Hepatocyte (in vitro differentiated cells): ENCODE results near the gene TCN1. TPM values are rescaled to one million over a fixed set of nuclear protein-coding genes. Genes with fewer than 3 reads are reported as not detected.
"Not testable (repeated sequence)": the region's sequence is repeated elsewhere in the genome, so short reads cannot be mapped to it uniquely, and the experiment has no call there.

Source experiments
- DNase-seq: peaks from one replicate; pipeline ENCODE4 v3.0.0-alpha.2; 2016; ENCODE audit warnings: low spot score
- H2AFZ ChIP-seq: fragments of 200-600 bp; sonication (generic); 2 replicates; pipeline ENCODE4 v1.6.0; 2016; ENCODE audit warnings: antibody characterized with exemption, mild to moderate bottlenecking
- H3K27ac ChIP-seq: fragments of 200-600 bp; sonication (generic); 2 replicates; pipeline ENCODE4 v1.5.1; 2016; ENCODE audit warnings: mild to moderate bottlenecking
- H3K27me3 ChIP-seq: fragments of 200-600 bp; sonication (generic); 2 replicates; pipeline ENCODE4 v1.6.1; 2016
- H3K36me3 ChIP-seq: fragments of 200-600 bp; sonication (generic); replicated peaks from 2 replicates; pipeline ENCODE4 v1.5.1; 2016; ENCODE audit warnings: low read depth; ENCODE audit not compliant: insufficient read depth
- H3K4me1 ChIP-seq: fragments of 200-600 bp; sonication (generic); 2 replicates; pipeline ENCODE4 v1.5.1; 2016; ENCODE audit warnings: mild to moderate bottlenecking, moderate library complexity; ENCODE audit not compliant: insufficient read depth
- H3K4me2 ChIP-seq: fragments of 200-600 bp; sonication (generic); 2 replicates; pipeline ENCODE4 v1.6.0; 2016
- H3K4me3 ChIP-seq: fragments of 200-600 bp; sonication (generic); 2 replicates; pipeline ENCODE4 v1.5.1; 2016; ENCODE audit warnings: mild to moderate bottlenecking
- H3K79me2 ChIP-seq: fragments of 200-600 bp; sonication (generic); 2 replicates; pipeline ENCODE4 v1.6.0; 2017; ENCODE audit warnings: mild to moderate bottlenecking
- H3K9me2 ChIP-seq: fragments of 200-600 bp; sonication (generic); replicated peaks from 2 replicates; pipeline ENCODE4 v1.6.0; 2017; ENCODE audit warnings: mild to moderate bottlenecking; ENCODE audit not compliant: insufficient read depth
- H3K9me3 ChIP-seq: fragments of 200-600 bp; sonication (generic); 2 replicates; pipeline ENCODE4 v1.5.1; 2016; ENCODE audit warnings: low read depth, mild to moderate bottlenecking
- H4K20me1 ChIP-seq: fragments of 200-600 bp; sonication (generic); 2 replicates; pipeline ENCODE4 v1.6.0; 2016; ENCODE audit warnings: mild to moderate bottlenecking; ENCODE audit not compliant: insufficient read depth, poor library complexity, severe bottlenecking
- CTCF ChIP-seq: fragments of 200-600 bp; sonication (generic); IDR thresholded peaks from 2 replicates; pipeline ENCODE4 v1.5.1; 2016; ENCODE audit warnings: antibody characterized with exemption, mild to moderate bottlenecking; ENCODE audit not compliant: poor library complexity
- EZH2 ChIP-seq: fragments of 200-600 bp; sonication (generic); IDR thresholded peaks from 2 replicates; pipeline ENCODE4 v1.6.1; 2016; ENCODE audit warnings: antibody characterized with exemption, mild to moderate bottlenecking, borderline replicate concordance
- EZH2phosphoT487 ChIP-seq: fragments of 200-600 bp; sonication (generic); IDR thresholded peaks from one replicate; pipeline ENCODE4 v1.6.1; 2018; ENCODE audit warnings: antibody characterized with exemption, mild to moderate bottlenecking, low read depth, moderate library complexity; ENCODE audit not compliant: unreplicated experiment, severe bottlenecking
- WGBS: methylation state at CpG from one replicate; pipeline ENCODE4 v1.1.6; 2016; ENCODE audit warnings: low lambda C conversion rate; ENCODE audit errors: missing lambda C conversion rate; 5-methylcytosine and 5-hydroxymethylcytosine counted together
- polyA plus RNA-seq: library from polyadenylated mRNA; unstranded; fragments of >200 nt; fragmentation: Nextera tagmentation; extraction: Ambion mirVana; gene quantifications from 2 replicates; pipeline ENCODE4 v1.2.1, GENCODE V29; 2016
- total RNA-seq: library from RNA; depleted of rRNA; stranded (reverse); fragments of >200 nt; gene quantifications from 2 replicates; pipeline ENCODE4 v1.2.3, GENCODE V29; 2014

Gene TCN1
- 35.6 and 54.1 TPM in 2 replicates for total RNA-seq
- polyA plus RNA-seq, result 27.8 and 28.2 TPM in 2 replicates

GRCh38 chr11:59866397-59866796 is at the start of gene TCN1:
Gene TCN1, minus strand, starts transcription at chr11:59866487. Its CDS starts 17 bp downstream, at chr11:59866470.
- DNase-seq, result peak; percentile 36
- H3K4me1 ChIP-seq, result no peaks in the 10 kb centered on the region
- no peaks in the 10 kb centered on the region for H3K9me2 ChIP-seq
- H3K27ac ChIP-seq, result peak within 1 kb of the TSS; percentile 23
- no peaks in the 10 kb centered on the region for H4K20me1 ChIP-seq
- H3K27me3 ChIP-seq, result no peaks in the 10 kb centered on the region
- H3K9me3 ChIP-seq, result no peaks in the 10 kb centered on the region
- no peak within 1 kb of the TSS for H2AFZ ChIP-seq
- TF ChIP-seq CTCF (no peak), EZH2phosphoT487 (no peak), EZH2 (no peak)
- 85% methylated on average over 3 of the region's 3 CpGs for WGBS
- H3K4me2 ChIP-seq, result no peak within 1 kb of the TSS
- no peaks in the 10 kb centered on the region for H3K36me3 ChIP-seq
- H3K4me3 ChIP-seq, result no peak within 1 kb of the TSS
- no peaks in the 10 kb centered on the region for H3K79me2 ChIP-seq

GRCh38 chr11:59903569-59903968 is 37.3 kb upstream of the TCN1 start:
- not testable (repeated sequence) for H3K9me2 ChIP-seq, H3K4me2 ChIP-seq, H4K20me1 ChIP-seq, H3K27ac ChIP-seq, DNase-seq, H3K79me2 ChIP-seq, H3K4me1 ChIP-seq, H3K9me3 ChIP-seq, H3K36me3 ChIP-seq, H3K27me3 ChIP-seq, H3K4me3 ChIP-seq, H2AFZ ChIP-seq
- WGBS, result 96% methylated on average over 2 of the region's 2 CpGs

GRCh38 chr11:59901306-59901705 is 35.0 kb upstream of the TCN1 start:
- Histone ChIP-seq H3K4me1 (no peaks in the 10 kb centered on the region), H2AFZ (no peak overlapping the region), H3K27me3 (no peaks in the 10 kb centered on the region), H3K4me2 (no peak overlapping the region), H3K4me3 (no peak overlapping the region), H3K9me2 (no peaks in the 10 kb centered on the region), H3K27ac (no peak overlapping the region), H4K20me1 (no peaks in the 10 kb centered on the region), H3K9me3 (no peaks in the 10 kb centered on the region), H3K79me2 (no peaks in the 10 kb centered on the region), H3K36me3 (no peaks in the 10 kb centered on the region)
- TF ChIP-seq EZH2 (no peak), EZH2phosphoT487 (no peak), CTCF (no peak)
- WGBS, result 35% methylated on average over 1 of the region's 1 CpG
- peak; percentile 12 for DNase-seq

GRCh38 chr11:59900366-59901126 is 34.3 kb upstream of the TCN1 start:
- Histone ChIP-seq H3K4me1 (no peaks in the 10 kb centered on the region), H3K9me3 (no peaks in the 10 kb centered on the region), H2AFZ (no peak overlapping the region), H3K79me2 (no peaks in the 10 kb centered on the region), H3K27me3 (no peaks in the 10 kb centered on the region), H3K36me3 (no peaks in the 10 kb centered on the region), H3K9me2 (no peaks in the 10 kb centered on the region), H3K4me2 (no peak overlapping the region), H3K27ac (no peak overlapping the region), H4K20me1 (no peaks in the 10 kb centered on the region), H3K4me3 (no peak overlapping the region)
- no peak for TF ChIP-seq CTCF
- no peak for TF ChIP-seq EZH2phosphoT487
- no peak for TF ChIP-seq EZH2
- no peak for DNase-seq
- 84% methylated on average over 6 of the region's 6 CpGs for WGBS
